NCI-H526 treated with DMSO at 0.1 percent for 48 hours (cell line): ENCODE data around the gene NOP9.
A peak's percentile ranks its signal among the peaks of the same experiment; 100 is the strongest.

Source experiments
- DNase-seq: peaks from one replicate; lab custom pipeline; 2025; lab: John Stamatoyannopoulos, UW

The NOP9 gene

DNA sequence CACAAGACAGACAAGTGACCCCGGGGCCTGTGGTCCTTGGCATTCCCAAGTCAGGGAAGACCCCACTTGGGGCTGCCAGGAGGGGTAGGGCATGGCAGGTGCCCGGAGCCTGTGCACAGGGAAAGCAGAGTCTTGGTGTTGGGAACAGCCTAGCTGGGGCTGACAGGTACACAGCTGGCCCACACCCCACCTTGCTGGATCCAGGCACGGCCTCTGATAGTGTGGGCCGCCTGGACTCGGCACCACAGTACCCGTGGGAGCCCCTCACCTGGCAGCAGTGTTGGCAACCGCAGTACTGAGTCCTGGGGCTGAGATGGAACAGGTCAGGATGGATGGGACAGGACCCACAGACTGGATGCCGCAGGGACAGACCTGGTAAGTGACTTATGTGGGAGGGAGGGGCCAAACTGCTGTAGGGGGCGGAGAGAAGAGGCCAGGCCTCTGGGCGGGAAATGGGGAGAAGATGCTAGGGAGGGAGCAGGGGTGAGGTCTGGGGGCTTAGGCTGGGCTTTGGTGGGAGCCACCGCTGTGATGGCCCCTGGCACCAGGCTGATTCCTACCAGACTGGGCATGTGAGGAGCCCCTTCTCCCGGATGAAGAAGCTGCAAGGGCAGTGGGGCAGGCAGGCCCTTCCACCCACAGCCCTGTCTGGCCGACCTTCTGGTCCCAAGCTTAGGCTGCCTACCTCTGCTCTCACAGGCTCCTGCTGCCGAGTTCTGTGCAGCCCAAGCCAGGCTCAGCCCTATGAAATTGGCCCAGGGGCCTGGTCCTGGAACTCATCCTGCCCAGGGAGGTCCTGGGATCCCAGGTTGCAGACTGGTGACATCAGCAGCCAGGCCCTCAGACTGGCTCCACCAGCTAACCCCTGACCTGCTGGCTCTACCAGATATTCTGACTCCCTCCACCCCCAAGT lies 36.6 kb upstream of the NOP9 start, which contains the start of gene TGM1:
TGM1 (minus strand) TSS at position 357 of the 913 bp plus-strand sequence. CDS start 825 bp downstream, outside the sequence.
- no peak for DNase-seq

DNA sequence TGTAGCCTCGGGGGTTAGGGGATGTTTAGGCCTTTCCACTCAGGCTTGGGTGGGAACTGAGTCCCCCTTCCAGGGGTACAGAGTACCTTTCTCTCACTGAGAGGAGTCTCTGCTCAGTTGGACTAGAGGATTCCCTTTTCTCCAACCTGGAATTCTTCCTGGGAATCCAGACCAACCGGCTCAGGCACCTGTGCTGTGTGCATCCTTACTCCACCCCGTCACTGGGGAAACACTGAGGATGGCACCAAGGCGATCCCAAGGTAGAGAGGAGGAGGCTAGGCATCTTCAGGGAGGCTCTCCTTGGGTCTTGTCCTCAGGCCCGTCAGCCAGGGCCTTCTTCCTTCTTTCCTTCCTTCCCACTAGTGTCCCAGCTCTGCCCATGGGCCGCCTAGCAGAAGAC lies 35.8 kb upstream of the NOP9 start:
- no peak for DNase-seq

DNA sequence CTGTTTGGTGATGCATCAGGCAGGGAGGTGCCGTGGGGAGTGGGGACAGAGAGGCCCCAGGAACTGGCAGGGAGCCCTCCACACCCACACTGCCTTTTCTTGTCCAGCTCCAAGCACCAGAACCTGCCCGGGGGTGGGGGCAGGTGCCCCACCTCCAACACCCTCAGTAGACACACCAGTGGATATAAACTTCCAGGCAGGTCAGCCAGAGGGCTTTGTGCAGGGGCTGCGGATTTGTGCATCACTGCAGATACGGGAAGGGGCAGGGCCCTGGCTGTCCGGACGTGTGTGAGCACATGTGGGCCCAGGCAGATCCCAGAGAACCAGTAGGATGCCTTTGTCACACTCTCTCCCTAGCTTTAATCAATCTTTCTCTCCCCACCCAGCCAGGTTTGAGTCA lies 35.4 kb upstream of the NOP9 start:
- DNase-seq, result no peak

DNA sequence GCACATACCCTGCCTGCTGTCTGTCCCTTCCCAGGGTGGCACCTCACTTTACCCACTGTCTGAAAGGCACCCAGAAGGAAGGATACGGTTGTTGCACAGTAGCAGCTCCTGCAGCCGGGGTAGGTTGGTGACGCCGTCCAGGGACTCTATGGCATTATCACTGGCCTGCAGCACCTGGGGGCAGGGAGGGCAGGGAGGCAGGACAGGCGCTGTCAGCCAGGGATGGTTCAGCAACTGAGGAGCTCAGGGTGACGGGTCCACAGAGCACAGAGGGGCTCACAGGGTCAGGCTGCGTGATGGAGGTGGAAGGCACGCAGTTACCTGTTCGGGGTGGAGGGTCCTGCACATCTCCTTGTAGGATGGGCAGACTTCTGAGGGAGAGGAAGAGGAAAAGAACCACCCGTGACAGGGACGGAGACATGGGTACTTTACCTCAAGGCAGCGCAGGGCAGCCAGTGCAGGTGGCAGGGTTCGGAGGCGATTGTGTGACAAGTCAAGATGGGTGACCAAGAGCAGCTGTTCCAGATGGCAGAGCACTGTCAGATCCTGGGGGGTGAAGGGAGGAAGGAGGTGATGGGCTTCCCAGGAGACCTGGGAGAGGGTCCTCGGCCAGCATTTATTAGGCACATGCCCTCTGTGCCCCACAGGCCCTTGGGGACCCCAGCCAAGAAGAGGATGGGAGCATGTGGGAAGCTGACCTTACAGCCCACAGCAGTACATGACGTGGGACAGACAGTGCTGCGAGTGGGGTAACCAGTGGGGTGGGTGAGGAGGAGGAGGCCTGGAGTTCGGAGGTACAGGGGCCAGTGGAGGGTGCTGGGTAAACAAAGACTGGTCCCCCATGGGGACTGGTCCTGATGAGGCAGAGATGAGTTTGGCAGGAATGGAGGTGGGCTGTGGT lies 33.1 kb upstream of the NOP9 start:
- no peak for DNase-seq

DNA sequence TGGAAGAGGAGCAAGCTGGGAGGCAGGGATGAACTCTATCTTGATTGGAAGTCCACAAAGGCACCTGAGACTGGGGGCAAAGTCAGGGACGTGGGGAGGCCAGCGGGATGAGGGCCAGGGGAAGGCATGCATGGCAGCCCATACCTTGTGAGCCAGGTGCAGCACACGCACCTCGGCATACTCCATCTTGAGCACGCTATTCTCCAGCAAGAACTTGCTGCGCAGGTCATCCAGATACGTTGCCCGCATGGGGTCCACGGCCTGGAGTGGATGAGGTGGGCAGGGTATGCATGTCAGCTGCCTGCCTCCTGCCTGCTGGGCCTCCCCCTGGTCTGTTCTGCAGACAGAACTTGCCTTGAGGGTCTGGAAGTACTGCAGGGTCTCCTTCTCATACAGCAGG lies 32.1 kb upstream of the NOP9 start:
- DNase-seq, result no peak

- no peak for DNase-seq
Measured at GRCh38 chr14:24268225-24268624, 31.4 kb upstream of the NOP9 start.

- no peak for DNase-seq
Measured at GRCh38 chr14:24269368-24269767, 30.3 kb upstream of the NOP9 start.

DNA sequence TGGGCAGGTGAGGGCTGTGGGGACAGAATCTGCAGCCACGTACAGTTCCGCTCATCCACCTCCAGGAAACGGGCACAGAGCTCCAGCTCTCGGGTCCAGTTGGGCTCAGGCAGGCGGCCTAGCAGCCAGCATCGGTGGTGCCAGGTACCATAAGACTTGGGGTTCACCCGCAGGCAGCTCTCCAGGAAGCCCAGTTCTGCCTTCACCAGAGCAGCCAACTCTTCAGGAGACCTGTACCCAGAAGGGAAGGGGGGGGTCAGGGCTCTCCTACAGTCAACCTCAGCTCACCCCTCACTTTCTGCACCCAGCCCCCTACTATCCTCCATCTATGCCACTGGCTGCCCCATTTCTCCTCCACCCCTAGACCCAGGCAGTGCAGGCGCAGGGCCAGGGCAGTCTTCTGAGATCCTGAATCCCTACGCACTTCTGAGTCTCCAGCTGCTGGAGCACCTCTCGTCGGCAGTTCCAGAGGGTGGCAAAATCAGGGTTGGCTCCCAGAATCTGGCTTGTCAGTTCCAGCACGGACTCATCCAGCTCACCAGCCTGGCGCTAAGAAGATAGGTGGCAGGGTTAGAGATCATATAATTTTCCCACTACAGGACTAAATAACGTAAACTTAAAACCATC lies 29.6 kb upstream of the NOP9 start:
- no peak for DNase-seq

DNA sequence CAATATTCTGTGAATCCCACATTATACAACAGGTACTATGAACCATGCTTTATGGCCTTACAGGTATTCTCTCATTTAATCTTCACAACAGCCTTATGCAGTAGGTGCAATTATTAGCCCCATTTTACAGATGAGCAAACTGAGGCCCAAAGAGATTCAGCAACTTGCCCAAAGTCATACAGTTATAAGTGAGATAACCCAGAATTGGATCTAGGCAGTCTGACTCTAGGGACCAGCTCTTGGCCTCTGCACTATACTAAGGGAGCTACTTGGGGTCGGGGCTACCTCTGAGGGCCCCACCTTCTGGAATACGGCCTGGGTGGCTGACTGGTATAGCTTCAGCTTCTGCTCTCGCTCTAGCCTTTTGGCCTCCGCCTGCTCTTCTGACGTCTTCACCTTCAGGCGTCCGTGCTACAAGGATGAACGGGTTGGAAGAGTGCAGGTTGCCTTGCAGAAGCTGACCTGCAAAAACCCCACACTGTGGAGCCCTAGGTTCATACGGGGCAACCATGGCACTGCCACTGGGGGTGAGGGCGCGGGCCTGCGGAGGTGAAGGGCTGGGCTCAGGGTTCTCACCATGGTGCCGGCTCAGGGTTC lies 29.0 kb upstream of the NOP9 start:
- DNase-seq, result peak; percentile 51

- peak; percentile 84 for DNase-seq
Measured at GRCh38 chr14:24271134-24271833, 28.4 kb upstream of the NOP9 start, which contains the start of gene RABGGTA. Gene RABGGTA (minus strand): TSS chr14:24271597. CDS start chr14:24271115, 482 bp downstream.

GRCh38 chr14:24271834-24272263 lies 27.8 kb upstream of the NOP9 start:
- DNase-seq, result no peak

DNA sequence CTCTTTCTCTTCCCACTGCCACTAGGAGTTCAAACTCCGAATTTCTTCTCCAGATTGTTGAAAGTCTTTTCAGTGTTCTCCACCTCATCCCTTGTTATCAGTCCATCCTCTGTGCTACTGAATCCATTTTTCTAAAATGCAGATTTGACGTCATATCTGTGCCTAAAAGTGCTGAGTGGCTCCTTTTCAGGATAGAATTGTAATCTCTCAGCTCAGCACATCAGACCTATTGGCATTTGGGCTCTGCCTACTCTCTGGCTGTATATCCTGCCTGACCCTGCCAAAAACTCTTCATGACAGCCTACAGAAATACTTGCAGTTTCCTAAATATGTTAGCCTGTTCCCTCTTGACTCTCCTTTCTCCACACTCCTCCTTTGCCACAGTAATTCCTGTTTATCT lies 27.2 kb upstream of the NOP9 start:
- no peak for DNase-seq

GRCh38 chr14:24273422-24273998 lies 26.1 kb upstream of the NOP9 start:
- DNase-seq, result peak; percentile 54

GRCh38 chr14:24274101-24274543 lies 25.5 kb upstream of the NOP9 start:
- no peak for DNase-seq

GRCh38 chr14:24277071-24277470 lies 22.6 kb upstream of the NOP9 start:
- no peak for DNase-seq

GRCh38 chr14:24277606-24278321 lies 21.9 kb upstream of the NOP9 start:
- DNase-seq, result no peak

DNA sequence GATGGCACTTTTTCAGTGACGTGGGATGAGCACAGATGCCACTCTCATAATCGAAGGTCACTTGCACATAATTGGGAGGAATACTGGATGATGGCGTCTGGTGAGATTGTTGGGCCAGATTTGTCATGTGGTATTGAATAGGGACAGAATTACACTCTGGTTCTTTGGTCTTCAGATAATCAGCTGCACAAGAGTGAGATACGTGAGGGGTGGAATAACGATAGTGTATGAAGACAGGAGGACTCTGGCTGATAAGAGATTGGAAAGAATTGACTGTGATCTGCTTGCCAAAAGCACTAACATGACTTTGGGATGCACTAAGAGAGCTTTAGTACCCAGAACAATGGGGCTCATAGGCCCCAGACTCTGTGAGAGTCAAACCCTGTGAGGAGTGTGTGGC lies 21.2 kb upstream of the NOP9 start:
- no peak for DNase-seq

DNA sequence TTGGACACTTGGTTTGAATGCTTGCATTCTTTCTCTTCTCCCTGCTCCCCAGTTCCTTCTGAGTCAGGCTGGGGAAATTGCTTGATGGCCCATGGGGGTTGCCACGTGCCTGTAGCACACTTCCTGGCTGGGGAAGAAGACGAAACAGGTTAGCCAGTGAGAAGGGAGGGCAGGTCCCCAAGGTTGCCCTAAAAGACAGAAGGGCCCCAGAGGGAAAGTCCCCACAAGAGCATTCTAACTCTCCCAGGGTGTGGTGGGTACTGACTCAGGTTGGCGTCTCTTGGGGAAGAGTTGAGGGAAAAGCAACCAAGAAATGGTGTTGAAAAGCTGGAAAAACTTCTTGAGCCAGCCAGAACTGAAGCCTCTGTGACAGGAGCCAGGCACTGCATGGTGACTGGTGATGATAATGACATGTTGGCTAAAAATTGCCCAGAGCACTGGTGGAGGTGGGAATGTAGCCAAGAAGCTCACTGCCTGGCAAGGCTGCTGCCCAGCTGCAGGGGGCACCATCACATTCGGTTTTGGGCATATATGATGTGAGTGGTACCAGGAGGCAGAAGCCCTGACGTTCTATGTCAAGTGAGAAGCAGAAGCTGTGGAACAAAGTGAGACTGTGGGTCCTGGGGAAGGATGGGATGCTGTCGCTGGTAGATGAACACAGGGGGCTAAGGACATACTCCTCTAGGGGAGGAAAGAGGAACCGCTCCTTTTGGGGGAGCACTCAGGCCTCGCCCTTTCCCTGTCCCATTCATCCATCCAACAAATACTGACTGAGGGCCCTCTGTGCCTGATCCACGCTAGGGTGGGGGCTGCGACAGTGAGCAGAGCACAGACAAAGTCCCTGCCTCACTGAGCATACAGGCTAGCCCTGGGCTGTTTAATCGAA lies 20.1 kb upstream of the NOP9 start:
- no peak for DNase-seq
